Small intestine (tissue), 7 donors: ENCODE measurements around the gene SSR3. TPM values are rescaled to one million over a fixed set of nuclear protein-coding genes. Genes with fewer than 3 reads are reported as not detected.
"Not testable (repeated sequence)": the region's sequence is repeated elsewhere in the genome, so short reads cannot be mapped to it uniquely, and the experiment has no call there.

Source experiments
- DNase-seq, 2 donors: peaks; one replicate each; pipeline versions ENCODE4 v3.0.0 to v3.0.0-alpha.2; 2013
- FAIRE-seq: peaks from 2 replicates; lab custom pipeline; 2012; peaks lifted over from hg19 to GRCh38; lab: Jason Lieb, UNC
- H3K27ac ChIP-seq, 3 donors: one replicate each; pipeline ENCODE4 v1.5.1; 2013; ENCODE audit warnings: low read length in 2 of 3, mild to moderate bottlenecking in 2 of 3, control low read depth in 1 of 3, inconsistent platforms in 1 of 3, low read depth in 1 of 3, moderate library complexity in 1 of 3
- H3K27me3 ChIP-seq, 3 donors: one replicate each; pipeline ENCODE4 v1.6.1; 2013; ENCODE audit warnings: low read length in 3 of 3, inconsistent platforms in 1 of 3; ENCODE audit not compliant: control insufficient read depth in 3 of 3, insufficient read depth in 3 of 3
- H3K36me3 ChIP-seq, 3 donors: one replicate each; pipeline ENCODE4 v1.6.1; 2013; ENCODE audit warnings: low read length in 3 of 3, inconsistent platforms in 1 of 3, low read depth in 1 of 3, mild to moderate bottlenecking in 1 of 3, moderate library complexity in 1 of 3; ENCODE audit not compliant: control insufficient read depth in 3 of 3, insufficient read depth in 2 of 3
- H3K4me1 ChIP-seq, 3 donors: one replicate each; pipeline ENCODE4 v1.6.1; 2013; ENCODE audit warnings: low read length in 2 of 3, inconsistent platforms in 1 of 3, low read depth in 1 of 3, mild to moderate bottlenecking in 1 of 3, moderate library complexity in 1 of 3; ENCODE audit not compliant: control insufficient read depth in 3 of 3, insufficient read depth in 2 of 3
- H3K4me3 ChIP-seq, 3 donors: one replicate each; pipeline ENCODE4 v1.5.1; 2013; ENCODE audit warnings: low read length in 3 of 3, control low read depth in 1 of 3, inconsistent platforms in 1 of 3, low read depth in 1 of 3, mild to moderate bottlenecking in 1 of 3, moderate library complexity in 1 of 3
- H3K9me3 ChIP-seq, 2 donors: one replicate each; pipeline ENCODE4 v1.6.1; 2013; ENCODE audit warnings: low read depth in 1 of 2, low read length in 1 of 2; ENCODE audit not compliant: control insufficient read depth in 2 of 2, insufficient read depth in 1 of 2
- WGBS, 3 donors: extraction: QIAGEN DNeasy Blood & Tissue Kit; methylation state at CpG; one replicate each; pipeline ENCODE4 v1.1.7; 2013; 5-methylcytosine and 5-hydroxymethylcytosine counted together
- polyA plus RNA-seq, 4 donors: library from polyadenylated mRNA; stranded (reverse) in 3 of 4; unstranded in 1 of 4; fragments of 200-250 nt in 3 of 4; fragments of 120-200 nt in 1 of 4; gene quantifications; one replicate each; pipeline versions ENCODE4 v1.2.1 to v1.2.3, GENCODE V29; 2013
- donor health status: healthy with polysubstance abuse.
- donor health status: control.
- donor health status: control.
- donor health status: Bipolar disorder and iron deficiency.
- donor health status: healthy.

SSR3 gene
- polyA plus RNA-seq, 4 donors, result 31.3 to 143 (median 99.9) TPM

- FAIRE-seq, H3K9me3 ChIP-seq, DNase-seq, H3K27me3 ChIP-seq, H3K27ac ChIP-seq, H3K4me3 ChIP-seq, H3K36me3 ChIP-seq, H3K4me1 ChIP-seq: not testable (repeated sequence)
- WGBS, 3 donors, result 85 to 91% (median 89%) methylated on average over 8 of the region's 8 CpGs
Observed at GRCh38 chr3:156569016-156569415, 14.1 kb upstream of the SSR3 start.

- Histone ChIP-seq H3K27me3 (no peaks in the 10 kb centered on the region), H3K4me3 (no peak overlapping the region), H3K9me3 (no peaks in the 10 kb centered on the region), H3K36me3 (no peaks in the 10 kb centered on the region), H3K27ac (no peak overlapping the region), H3K4me1 (no peaks in the 10 kb centered on the region)
- WGBS, 3 donors, result 39 to 61% (median 54%) methylated on average over 1 of the region's 1 CpG
- DNase-seq, result no peak
- FAIRE-seq, result no peak
Observed at GRCh38 chr3:156563900-156564682, 9.2 kb upstream of the SSR3 start.

GRCh38 chr3:156562486-156562885 lies 7.6 kb upstream of the SSR3 start:
- H3K4me1 ChIP-seq, H3K27me3 ChIP-seq, H3K9me3 ChIP-seq, H3K4me3 ChIP-seq, H3K36me3 ChIP-seq, DNase-seq, H3K27ac ChIP-seq, FAIRE-seq: not testable (repeated sequence)
- 79 to 82% (median 80%) methylated on average over 8 of the region's 8 CpGs for WGBS, 3 donors

GRCh38 chr3:156561533-156561932 lies 6.6 kb upstream of the SSR3 start:
- H3K27me3 ChIP-seq, result no peaks in the 10 kb centered on the region
- no peak for FAIRE-seq
- H3K4me1 ChIP-seq, result no peaks in the 10 kb centered on the region
- no peaks in the 10 kb centered on the region for H3K9me3 ChIP-seq
- H3K27ac ChIP-seq, result no peak overlapping the region
- no peak for DNase-seq
- WGBS, 3 donors, result 60 to 72% (median 67%) methylated on average over 2 of the region's 2 CpGs
- H3K4me3 ChIP-seq, result no peak overlapping the region
- H3K36me3 ChIP-seq, result no peaks in the 10 kb centered on the region

GRCh38 chr3:156559321-156559720 lies 4.4 kb upstream of the SSR3 start:
- Histone ChIP-seq H3K36me3 (no peaks in the 10 kb centered on the region), H3K4me3 (no peak overlapping the region), H3K27me3 (no peaks in the 10 kb centered on the region), H3K27ac (no peak overlapping the region), H3K4me1 (no peaks in the 10 kb centered on the region), H3K9me3 (no peaks in the 10 kb centered on the region)
- DNase-seq, result no peak
- FAIRE-seq, result no peak
- WGBS, 3 donors, result 56 to 64% (median 63%) methylated on average over 1 of the region's 1 CpG

GRCh38 chr3:156558389-156558788 lies 3.5 kb upstream of the SSR3 start:
- Histone ChIP-seq H3K4me3 (no peak overlapping the region), H3K27ac (no peak overlapping the region), H3K27me3 (no peaks in the 10 kb centered on the region), H3K4me1 (no peaks in the 10 kb centered on the region), H3K9me3 (no peaks in the 10 kb centered on the region), H3K36me3 (no peaks in the 10 kb centered on the region)
- no peak for DNase-seq
- FAIRE-seq, result no peak

GRCh38 chr3:156554515-156554841 lies 439 bp downstream of the SSR3 start:
- peaks cover 4 to 12% (median 5%) of the 10 kb centered on the region in 3 donors for H3K36me3 ChIP-seq
- peak overlapping the region; percentile 73 to 85 (median 84) for H3K4me3 ChIP-seq
- H3K27ac ChIP-seq, result peak overlapping the region; percentile 35 to 96 (median 87)
- WGBS, 3 donors, result 0 to 1% (median 0%) methylated on average over 11 of the region's 11 CpGs
- peaks cover 0 to 6% (median 5%) of the 10 kb centered on the region in 3 donors for H3K4me1 ChIP-seq
- no peaks in the 10 kb centered on the region for H3K27me3 ChIP-seq
- DNase-seq (no peak), FAIRE-seq (no peak)
- no peaks in the 10 kb centered on the region for H3K9me3 ChIP-seq

- Histone ChIP-seq H3K27me3 (no peaks in the 10 kb centered on the region), H3K4me3 (peak overlapping the region; percentile 73 to 85 (median 84)), H3K4me1 (peaks cover 0 to 6% (median 5%) of the 10 kb centered on the region in 3 donors), H3K27ac (peak overlapping the region in 2 of 3 donors; percentile 87 to 96), H3K9me3 (no peaks in the 10 kb centered on the region), H3K36me3 (peaks cover 4 to 12% (median 5%) of the 10 kb centered on the region in 3 donors)
- FAIRE-seq (no peak), DNase-seq (peak; percentile 23 to 50)
- WGBS, 3 donors, result 21 to 28% (median 24%) methylated on average over 11 of the region's 11 CpGs
Observed at GRCh38 chr3:156553705-156554356, 1.1 kb downstream of the SSR3 start.
